DND-41 (cell line): Measurements from ENCODE around the gene SNX13.

Experiments used
- ATAC-seq: fragments of 200-7000 bp; cut with Tn5 transposase; 3 replicates; pipeline ENCODE4 v1.9.1; 2021; ENCODE audit warnings: low read depth; ENCODE audit not compliant: insufficient read depth
- DNase-seq: peaks from one replicate; pipeline ENCODE4 v3.0.0-alpha.2; 2020
- H2AFZ ChIP-seq: 2 replicates; pipeline ENCODE4 v1.6.0; 2012; ENCODE audit warnings: low read depth, low read length
- H3K27ac ChIP-seq: 2 replicates; pipeline ENCODE4 v1.5.1; 2012; ENCODE audit warnings: low read length, inconsistent platforms
- H3K27me3 ChIP-seq: fragments of 200-600 bp; sonication (generic); 2 replicates; pipeline ENCODE4 v1.6.0; 2012; ENCODE audit warnings: low read length, mild to moderate bottlenecking, inconsistent platforms; ENCODE audit not compliant: insufficient read depth, poor library complexity
- H3K36me3 ChIP-seq: 2 replicates; pipeline ENCODE4 v1.5.1; 2012; ENCODE audit warnings: low read length, inconsistent platforms; ENCODE audit not compliant: insufficient read depth
- H3K4me1 ChIP-seq: 2 replicates; pipeline ENCODE4 v1.5.1; 2012; ENCODE audit warnings: mild to moderate bottlenecking, low read length; ENCODE audit not compliant: insufficient read depth
- H3K4me2 ChIP-seq: 2 replicates; pipeline ENCODE4 v1.6.0; 2012; ENCODE audit warnings: mild to moderate bottlenecking, moderate library complexity, low read length, inconsistent platforms; ENCODE audit not compliant: insufficient read depth
- H3K4me3 ChIP-seq, 2 experiments: fragments of 200-600 bp in 1 of 2; shearing (Covaris generic) in 1 of 2; 2 replicates each; pipeline ENCODE4 v1.5.1; 2012 to 2016; ENCODE audit warnings: inconsistent platforms in 2 of 2, low read length in 2 of 2, mild to moderate bottlenecking in 2 of 2, low read depth in 1 of 2, moderate library complexity in 1 of 2
- H3K79me2 ChIP-seq: 2 replicates; pipeline ENCODE4 v1.6.0; 2012; ENCODE audit warnings: low read length, inconsistent platforms; ENCODE audit not compliant: insufficient read depth
- H3K9ac ChIP-seq: 2 replicates; pipeline ENCODE4 v1.6.0; 2012; ENCODE audit warnings: low read depth, mild to moderate bottlenecking, inconsistent platforms, low read length, moderate library complexity
- H3K9me3 ChIP-seq: 2 replicates; pipeline ENCODE4 v1.5.1; 2012; ENCODE audit warnings: low read length, moderate library complexity, mild to moderate bottlenecking, inconsistent platforms; ENCODE audit not compliant: insufficient read depth, severe bottlenecking
- H4K20me1 ChIP-seq: 2 replicates; pipeline ENCODE4 v1.6.0; 2012; ENCODE audit warnings: low read length; ENCODE audit not compliant: insufficient read depth
- CTCF ChIP-seq: IDR thresholded peaks from 2 replicates; pipeline ENCODE4 v1.5.1; 2012; ENCODE audit warnings: borderline replicate concordance, low read length, moderate library complexity, mild to moderate bottlenecking; ENCODE audit not compliant: poor library complexity, severe bottlenecking; ENCODE audit errors: extremely low read depth
- EZH2 ChIP-seq: IDR thresholded peaks from 3 replicates; pipeline ENCODE4 v1.6.1; 2012; ENCODE audit warnings: borderline replicate concordance, low read depth, mild to moderate bottlenecking, moderate library complexity, low read length, inconsistent platforms; ENCODE audit not compliant: severe bottlenecking

The SNX13 gene

GRCh38 chr7:17903337-17903736 lies 37.0 kb downstream of the SNX13 start:
- Histone ChIP-seq H3K27ac (no peak overlapping the region), H2AFZ (no peak overlapping the region), H3K36me3 (no peaks in the 10 kb centered on the region), H4K20me1 (peaks cover 24% of the 10 kb centered on the region), H3K4me3 (no peak overlapping the region), H3K27me3 (no peaks in the 10 kb centered on the region), H3K4me1 (no peaks in the 10 kb centered on the region), H3K9me3 (no peaks in the 10 kb centered on the region), H3K79me2 (peaks cover 31% of the 10 kb centered on the region), H3K4me2 (no peak overlapping the region), H3K9ac (no peak overlapping the region)
- ATAC-seq (no peak), DNase-seq (no peak)
- no peak for TF ChIP-seq EZH2
- TF ChIP-seq CTCF: no peak

- Histone ChIP-seq H2AFZ (no peak overlapping the region), H3K27ac (no peak overlapping the region), H4K20me1 (peaks cover 24% of the 10 kb centered on the region), H3K79me2 (peaks cover 25% of the 10 kb centered on the region), H3K4me3 (no peak overlapping the region), H3K4me1 (no peaks in the 10 kb centered on the region), H3K9ac (no peak overlapping the region), H3K27me3 (no peaks in the 10 kb centered on the region), H3K4me2 (no peak overlapping the region), H3K9me3 (no peaks in the 10 kb centered on the region), H3K36me3 (no peaks in the 10 kb centered on the region)
- DNase-seq (no peak), ATAC-seq (no peak)
- TF ChIP-seq EZH2 (no peak), CTCF (no peak)
Observed at GRCh38 chr7:17902599-17902998, 37.7 kb downstream of the SNX13 start.

GRCh38 chr7:17900464-17900863 lies 39.8 kb downstream of the SNX13 start:
- DNase-seq (no peak), ATAC-seq (no peak)
- Histone ChIP-seq H3K4me2 (no peak overlapping the region), H3K79me2 (peaks cover 23% of the 10 kb centered on the region), H3K36me3 (no peaks in the 10 kb centered on the region), H3K9me3 (no peaks in the 10 kb centered on the region), H3K4me1 (no peaks in the 10 kb centered on the region), H3K9ac (no peak overlapping the region), H3K27ac (no peak overlapping the region), H4K20me1 (peaks cover 24% of the 10 kb centered on the region), H3K27me3 (no peaks in the 10 kb centered on the region), H2AFZ (no peak overlapping the region), H3K4me3 (no peak overlapping the region)
- TF ChIP-seq CTCF: no peak
- TF ChIP-seq EZH2: no peak

GRCh38 chr7:17898111-17898510 lies 42.2 kb downstream of the SNX13 start:
- H3K27me3 ChIP-seq: no peaks in the 10 kb centered on the region
- no peak for ATAC-seq
- H3K36me3 ChIP-seq: no peaks in the 10 kb centered on the region
- H3K9me3 ChIP-seq: no peaks in the 10 kb centered on the region
- no peak for DNase-seq
- no peak overlapping the region for H3K27ac ChIP-seq
- H3K79me2 ChIP-seq: peaks cover 11% of the 10 kb centered on the region
- H3K4me2 ChIP-seq: no peak overlapping the region
- no peak overlapping the region for H3K9ac ChIP-seq
- no peak for TF ChIP-seq EZH2
- TF ChIP-seq CTCF: no peak
- H4K20me1 ChIP-seq: peaks cover 17% of the 10 kb centered on the region
- no peaks in the 10 kb centered on the region for H3K4me1 ChIP-seq
- H2AFZ ChIP-seq: no peak overlapping the region
- H3K4me3 ChIP-seq: no peak overlapping the region
